Measurements from ENCODE around the gene CCNYL1.

CCNYL1 gene

DNA sequence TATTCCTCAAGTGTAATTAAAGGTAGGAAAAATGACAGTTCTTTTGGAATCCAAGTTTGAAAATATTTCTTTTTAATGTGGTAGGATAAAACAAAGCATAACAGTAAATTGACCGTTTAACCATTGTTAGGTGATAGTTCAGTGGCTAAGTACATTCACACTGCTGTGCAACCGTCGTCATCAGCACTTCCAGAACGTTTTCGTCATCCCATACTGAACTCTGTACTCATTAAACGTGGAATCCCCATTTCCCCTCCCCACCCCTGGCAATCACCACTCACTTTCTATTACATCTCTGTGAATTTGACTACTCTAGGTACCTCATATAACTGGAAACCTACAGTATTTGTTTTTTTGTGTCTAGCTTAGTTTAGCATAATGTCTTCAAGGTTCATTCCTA is 91.2 kb downstream of the CCNYL1 start:
- TF ChIP-seq GLIS3 (CRISPR knock-in tag; IDR thresholded peaks at IDR 0.05) (no peak), RARB (CRISPR knock-in tag; IDR thresholded peaks at IDR 0.05) (no peak), TOX (CRISPR knock-in tag; IDR thresholded peaks at IDR 0.05; ENCODE audit: borderline replicate concordance) (no peak), ESRRG (CRISPR knock-in tag; IDR thresholded peaks at IDR 0.05) (no peak), ARNTL (CRISPR knock-in tag; IDR thresholded peaks at IDR 0.05; ENCODE audit: borderline replicate concordance, low read depth) (no peak), OSR1 (CRISPR knock-in tag; IDR thresholded peaks at IDR 0.05) (no peak)
- TF ChIP-seq, protein P1, sequence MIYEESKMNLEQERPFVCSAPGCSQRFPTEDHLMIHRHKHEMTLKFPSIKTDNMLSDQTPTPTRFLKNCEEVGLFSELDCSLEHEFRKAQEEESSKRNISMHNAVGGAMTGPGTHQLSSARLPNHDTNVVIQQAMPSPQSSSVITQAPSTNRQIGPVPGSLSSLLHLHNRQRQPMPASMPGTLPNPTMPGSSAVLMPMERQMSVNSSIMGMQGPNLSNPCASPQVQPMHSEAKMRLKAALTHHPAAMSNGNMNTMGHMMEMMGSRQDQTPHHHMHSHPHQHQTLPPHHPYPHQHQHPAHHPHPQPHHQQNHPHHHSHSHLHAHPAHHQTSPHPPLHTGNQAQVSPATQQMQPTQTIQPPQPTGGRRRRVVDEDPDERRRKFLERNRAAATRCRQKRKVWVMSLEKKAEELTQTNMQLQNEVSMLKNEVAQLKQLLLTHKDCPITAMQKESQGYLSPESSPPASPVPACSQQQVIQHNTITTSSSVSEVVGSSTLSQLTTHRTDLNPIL (CRISPR knock-in tag; IDR thresholded peaks at IDR 0.05; ENCODE audit: low read depth): no peak
- TF ChIP-seq, protein P2, sequence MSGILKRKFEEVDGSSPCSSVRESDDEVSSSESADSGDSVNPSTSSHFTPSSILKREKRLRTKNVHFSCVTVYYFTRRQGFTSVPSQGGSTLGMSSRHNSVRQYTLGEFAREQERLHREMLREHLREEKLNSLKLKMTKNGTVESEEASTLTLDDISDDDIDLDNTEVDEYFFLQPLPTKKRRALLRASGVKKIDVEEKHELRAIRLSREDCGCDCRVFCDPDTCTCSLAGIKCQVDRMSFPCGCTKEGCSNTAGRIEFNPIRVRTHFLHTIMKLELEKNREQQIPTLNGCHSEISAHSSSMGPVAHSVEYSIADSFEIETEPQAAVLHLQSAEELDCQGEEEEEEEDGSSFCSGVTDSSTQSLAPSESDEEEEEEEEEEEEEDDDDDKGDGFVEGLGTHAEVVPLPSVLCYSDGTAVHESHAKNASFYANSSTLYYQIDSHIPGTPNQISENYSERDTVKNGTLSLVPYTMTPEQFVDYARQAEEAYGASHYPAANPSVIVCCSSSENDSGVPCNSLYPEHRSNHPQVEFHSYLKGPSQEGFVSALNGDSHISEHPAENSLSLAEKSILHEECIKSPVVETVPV (CRISPR knock-in tag; IDR thresholded peaks at IDR 0.05): no peak
- TF ChIP-seq, protein P3, sequence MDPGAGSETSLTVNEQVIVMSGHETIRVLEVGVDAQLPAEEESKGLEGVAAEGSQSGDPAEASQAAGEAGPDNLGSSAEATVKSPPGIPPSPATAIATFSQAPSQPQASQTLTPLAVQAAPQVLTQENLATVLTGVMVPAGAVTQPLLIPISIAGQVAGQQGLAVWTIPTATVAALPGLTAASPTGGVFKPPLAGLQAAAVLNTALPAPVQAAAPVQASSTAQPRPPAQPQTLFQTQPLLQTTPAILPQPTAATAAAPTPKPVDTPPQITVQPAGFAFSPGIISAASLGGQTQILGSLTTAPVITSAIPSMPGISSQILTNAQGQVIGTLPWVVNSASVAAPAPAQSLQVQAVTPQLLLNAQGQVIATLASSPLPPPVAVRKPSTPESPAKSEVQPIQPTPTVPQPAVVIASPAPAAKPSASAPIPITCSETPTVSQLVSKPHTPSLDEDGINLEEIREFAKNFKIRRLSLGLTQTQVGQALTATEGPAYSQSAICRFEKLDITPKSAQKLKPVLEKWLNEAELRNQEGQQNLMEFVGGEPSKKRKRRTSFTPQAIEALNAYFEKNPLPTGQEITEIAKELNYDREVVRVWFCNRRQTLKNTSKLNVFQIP (CRISPR knock-in tag; IDR thresholded peaks at IDR 0.05; ENCODE audit: borderline replicate concordance, low read depth): no peak

More for the DNA sequence above, 91.2 kb downstream of the CCNYL1 start:
- no peak for ATAC-seq
